K562 (cell line): ENCODE measurements around the gene SLC1A2. TPM values are rescaled to one million over a fixed set of nuclear protein-coding genes. Genes with fewer than 3 reads are reported as not detected.
A peak's percentile ranks its signal among the peaks of the same experiment; 100 is the strongest.

Experiments
- ATAC-seq: fragments of 200-7000 bp; cut with Tn5 transposase; 3 replicates; pipeline ENCODE4 v1.9.1; 2020; ENCODE audit warnings: moderate library complexity
- BruUV-seq: library from RNA; stranded (reverse); fragments of 400-500 nt; replicated peaks from 2 replicates; lab custom pipeline; 2021; lab: Mats Ljungman, UMichigan
- CTCF ChIA-PET: fragments of 300-600 bp; formaldehyde crosslinking; extraction: SDS; loops from one replicate; lab custom pipeline; 2021; ENCODE audit warnings: low intra/inter-chr PET ratio; lab: Yijun Ruan, JAX
- POLR2A ChIA-PET: fragments of 300-600, 350-650 bp; sonication (Branson Sonifier 250); formaldehyde crosslinking; extraction: SDS; loops from one replicate; lab custom pipeline; 2021; ENCODE audit warnings: antibody characterized with exemption, inconsistent platforms; lab: Yijun Ruan, JAX
- DNase-seq, 4 experiments: peaks; one replicate each; pipeline versions ENCODE4 v3.0.0 to v3.0.0-alpha.2; 2011 to 2018; ENCODE audit warnings: low spot score in 3 of 4, mixed read lengths in 3 of 4; ENCODE audit errors: extremely low read depth in 1 of 4
- FAIRE-seq: peaks from 2 replicates; lab custom pipeline; 2011; peaks lifted over from hg19 to GRCh38; lab: Jason Lieb, UNC
- H2AFZ ChIP-seq: 2 replicates; pipeline ENCODE4 v1.6.0; 2011; ENCODE audit warnings: low read depth, low read length, control low read depth, inconsistent platforms
- H3K27ac ChIP-seq: fragments of 200-600 bp; 3 replicates; pipeline ENCODE4 v1.8.0; 2011; ENCODE audit warnings: low read depth, mild to moderate bottlenecking, control low read depth, inconsistent platforms, low read length, moderate library complexity, mixed read lengths; ENCODE audit errors: extremely low read depth
- H3K27me3 ChIP-seq, 2 experiments: fragments of 300-600 bp in 1 of 2; 2 replicates in 1 of 2; 3 replicates in 1 of 2; pipeline versions ENCODE4 v1.6.0 to v1.8.0; 2011; ENCODE audit warnings: inconsistent platforms in 2 of 2, low read length in 2 of 2, mild to moderate bottlenecking in 1 of 2, mixed read lengths in 1 of 2, moderate library complexity in 1 of 2; ENCODE audit not compliant: control insufficient read depth in 2 of 2, insufficient read depth in 2 of 2
- H3K36me3 ChIP-seq: fragments of 300-600 bp; 3 replicates; pipeline ENCODE4 v1.8.0; 2011; ENCODE audit warnings: mild to moderate bottlenecking, low read length, inconsistent platforms; ENCODE audit not compliant: control insufficient read depth, insufficient read depth
- H3K4me1 ChIP-seq, 2 experiments: fragments of 200-600 bp in 1 of 2; replicated peaks in 1 of 2; 2 replicates in 1 of 2; 3 replicates in 1 of 2; pipeline versions ENCODE4 v1.5.1 to v1.8.0; 2011; ENCODE audit warnings: inconsistent platforms in 2 of 2, low read length in 2 of 2, mild to moderate bottlenecking in 1 of 2, mixed read lengths in 1 of 2, moderate library complexity in 1 of 2; ENCODE audit not compliant: control insufficient read depth in 2 of 2, insufficient read depth in 2 of 2
- H3K4me2 ChIP-seq: 2 replicates; pipeline ENCODE4 v1.6.1; 2011; ENCODE audit warnings: low read length, control low read depth, inconsistent platforms, mixed read lengths; ENCODE audit not compliant: insufficient read depth
- H3K4me3 ChIP-seq: fragments of 200-600 bp; sonication (generic), shearing (Covaris generic); 2 replicates; pipeline ENCODE4 v1.5.1; 2016; ENCODE audit warnings: control low read depth, inconsistent platforms
- H3K79me2 ChIP-seq: fragments of 200-600 bp; 3 replicates; pipeline ENCODE4 v1.8.0; 2011; ENCODE audit warnings: low read length, inconsistent platforms; ENCODE audit not compliant: control insufficient read depth, insufficient read depth
- H3K9ac ChIP-seq, 2 experiments: 2 replicates each; pipeline versions ENCODE4 v1.6.0 to v1.6.1; 2011; ENCODE audit warnings: low read depth in 2 of 2, low read length in 2 of 2, control low read depth in 1 of 2, inconsistent platforms in 1 of 2, mild to moderate bottlenecking in 1 of 2, mixed read lengths in 1 of 2; ENCODE audit not compliant: insufficient read depth in 1 of 2
- H3K9me1 ChIP-seq: one replicate; pipeline ENCODE4 v1.6.0; 2011; ENCODE audit warnings: inconsistent platforms, mild to moderate bottlenecking, low read length, moderate library complexity; ENCODE audit not compliant: control insufficient read depth, insufficient read depth
- H3K9me3 ChIP-seq: replicated peaks from 2 replicates; pipeline ENCODE4 v1.5.1; 2011; ENCODE audit warnings: low read depth, low read length, inconsistent platforms; ENCODE audit not compliant: control insufficient read depth, insufficient read depth
- H4K20me1 ChIP-seq: replicated peaks from 2 replicates; pipeline ENCODE4 v1.6.1; 2011; ENCODE audit warnings: low read length, inconsistent platforms, mixed read lengths; ENCODE audit not compliant: control insufficient read depth, insufficient read depth
- CCAR2 ChIP-seq: fragments of 200-400 bp; formaldehyde crosslinking; IDR thresholded peaks from 2 replicates; pipeline ENCODE4 v1.6.1; 2017; ENCODE audit warnings: mild to moderate bottlenecking, low read depth, low read length
- KLF10 ChIP-seq: fragments of 250-450 bp; sonication (Bioruptor Pico); IDR thresholded peaks from 2 replicates; pipeline ENCODE4 v1.6.1; 2021; ENCODE audit warnings: matching md5 sums
- RAD21 ChIP-seq, 2 experiments: fragments of 250-450 bp in 1 of 2; fragments of 450-650 bp in 1 of 2; sonication (Bioruptor Pico) in 1 of 2; formaldehyde crosslinking in 1 of 2; IDR thresholded peaks in 1 of 2; conservative IDR thresholded peaks in 1 of 2; 2 replicates each; pipeline versions ENCODE4 v1.4.0 to v1.8.0; 2020 to 2022; ENCODE audit warnings: mild to moderate bottlenecking in 2 of 2, moderate library complexity in 1 of 2
- RBM14 ChIP-seq: fragments of 200-400 bp; formaldehyde crosslinking; IDR thresholded peaks from 2 replicates; pipeline ENCODE4 v1.6.1; 2018; ENCODE audit warnings: low read depth, mild to moderate bottlenecking, low read length, moderate library complexity, borderline replicate concordance; ENCODE audit not compliant: insufficient read depth
- RBM22 ChIP-seq: fragments of 200-400 bp; formaldehyde crosslinking; IDR thresholded peaks from 2 replicates; pipeline ENCODE4 v1.6.1; 2018; ENCODE audit warnings: low read length, low read depth; ENCODE audit not compliant: poor library complexity, severe bottlenecking
- RBM25 ChIP-seq: fragments of 200-400 bp; formaldehyde crosslinking; IDR thresholded peaks from 2 replicates; pipeline ENCODE4 v1.6.1; 2018; ENCODE audit warnings: low read length, low read depth, moderate library complexity; ENCODE audit not compliant: severe bottlenecking
- RHOXF2B ChIP-seq: fragments of 250-450 bp; sonication (Bioruptor Pico); conservative IDR thresholded peaks from 2 replicates; pipeline ENCODE4 v1.5.1; 2021
- SMARCA5 ChIP-seq: fragments of 450-650 bp; IDR thresholded peaks from 2 replicates; pipeline ENCODE4 v1.6.1; 2016
- SREBF2 ChIP-seq: sonication (generic); formaldehyde crosslinking; IDR thresholded peaks from 2 replicates; pipeline ENCODE4 v1.4.0; 2020; ENCODE audit warnings: mild to moderate bottlenecking, missing genetic modification reagents
- ZKSCAN1 ChIP-seq: fragments of 150-350 bp; IDR thresholded peaks from 2 replicates; pipeline ENCODE4 v1.6.1; 2016; ENCODE audit warnings: low read depth, low read length
- WGBS: fragments of 100-300 bp; shearing (Covaris generic); methylation state at CpG from one replicate; pipeline ENCODE4 v1.1.6; 2016; ENCODE audit warnings: low coverage, mixed read lengths; ENCODE audit not compliant: insufficient coverage; ENCODE audit errors: missing lambda C conversion rate; 5-methylcytosine and 5-hydroxymethylcytosine counted together
- in situ Hi-C: fragments of 300-500 bp; cut with MboI; formaldehyde crosslinking; loops from 4 replicates; pipeline ENCODE4 v1.15.0; 2018; ENCODE audit warnings: inconsistent platforms, mixed read lengths
- intact Hi-C: fragments of 100-400 bp; cut with micrococcal nuclease; formaldehyde crosslinking; loops from 2 replicates; pipeline ENCODE4 v1.14.2; 2022
- polyA plus RNA-seq, 8 experiments: library from polyadenylated mRNA; depleted of rRNA in 4 of 8; stranded (reverse) in 5 of 8; unstranded in 3 of 8; fragments of >200 nt; fragmentation: Nextera tagmentation in 2 of 8; fragmentation: Illumina TruSeq in 1 of 8; extraction: Ambion mirVana in 2 of 8; extraction: Trizol in 1 of 8; gene quantifications; 2 replicates each; pipeline versions ENCODE4 v1.2.1 to v1.2.3, GENCODE V29; 2011 to 2014; ENCODE audit warnings: inconsistent platforms in 1 of 8, missing spikeins in 1 of 8
- total RNA-seq, 7 experiments: library from RNA; depleted of rRNA in 6 of 7; stranded (reverse); fragments of >200 nt in 6 of 7; fragmentation: Illumina TruSeq in 2 of 7; extraction: Trizol in 2 of 7; gene quantifications; 2 replicates each; pipeline versions ENCODE4 v1.2.1 to v1.2.3, GENCODE V29; 2011 to 2021; ENCODE audit warnings: low replicate concordance in 1 of 7
- TF ChIP-seq, protein P1 (sequence below): fragments of 250-450 bp; sonication (Bioruptor Pico); IDR thresholded peaks from 2 replicates; pipeline ENCODE4 v1.9.0; 2021; ENCODE audit warnings: mild to moderate bottlenecking
- TF ChIP-seq, protein P2 (sequence below), 3 experiments: IDR thresholded peaks in 2 of 3; conservative IDR thresholded peaks in 1 of 3; 2 replicates each; pipeline ENCODE4 v1.5.1; 2011 to 2012; ENCODE audit warnings: low read length in 3 of 3, mild to moderate bottlenecking in 3 of 3, control low read depth in 2 of 3, improper control_type of control experiment in 1 of 3, inconsistent platforms in 1 of 3, low read depth in 1 of 3, mixed read lengths in 1 of 3, moderate library complexity in 1 of 3; ENCODE audit not compliant: insufficient read depth in 2 of 3
- TF ChIP-seq, protein P3 (sequence below): fragments of 450-650 bp; IDR thresholded peaks from 2 replicates; pipeline ENCODE4 v1.6.1; 2018; ENCODE audit not compliant: partially characterized antibody
- TF ChIP-seq, protein P4 (sequence below): fragments of 450-650 bp; formaldehyde crosslinking; conservative IDR thresholded peaks from 2 replicates; pipeline ENCODE4 v1.4.0; 2022; ENCODE audit warnings: mild to moderate bottlenecking, missing genetic modification characterization

SLC1A2 gene
- total and polyA plus RNA-seq, 9 of the 15 experiments (the other 6 are each of a cell fraction or from before 2014, with no cell fraction given): 0.03 to 0.07 (median 0.04) TPM; not detected in 5

DNA sequence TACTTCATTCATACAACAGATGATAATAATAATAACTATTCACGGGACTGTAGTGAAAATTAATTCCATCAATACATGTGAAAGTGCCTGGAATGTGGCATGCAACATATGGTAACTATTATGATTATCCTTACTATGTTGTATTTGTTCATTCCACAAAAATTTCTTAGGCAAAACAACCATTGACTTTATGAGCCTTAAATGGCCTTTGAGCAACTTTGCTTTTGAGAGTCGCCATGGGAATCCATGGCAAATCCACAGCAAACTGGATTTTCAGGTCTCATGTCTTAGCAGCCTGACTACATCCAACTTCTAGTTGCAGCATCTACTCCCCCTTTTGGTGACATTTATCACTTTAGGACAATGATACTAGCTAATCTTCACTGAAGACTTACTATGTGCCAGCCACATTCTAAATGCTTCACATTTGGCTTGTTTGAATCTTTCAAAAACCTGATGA is 56.8 kb downstream of the SLC1A2 start:
- H2AFZ ChIP-seq: no peak overlapping the region
- WGBS: 3% methylated on average over 2 of the region's 2 CpGs
- no peak overlapping the region for H3K4me3 ChIP-seq
- H3K36me3 ChIP-seq: no peaks in the 10 kb centered on the region
- intact Hi-C loops: no loop called here
- FAIRE-seq (peak; percentile 51), ATAC-seq (no peak), DNase-seq (peak in 1 of 4 experiments; percentile 15)
- ChIA-PET CTCF (no interaction called here), POLR2A (no interaction called here)
- no peaks in the 10 kb centered on the region; a peak in 1 of 5 replicates for H3K4me1 ChIP-seq
- BruUV-seq: no TSS peak
- no peak overlapping the region for H3K27ac ChIP-seq
- H3K9me3 ChIP-seq: no peaks in the 10 kb centered on the region
- in situ Hi-C loops: no loop called here
- H4K20me1 ChIP-seq: no peaks in the 10 kb centered on the region
- H3K79me2 ChIP-seq: no peaks in the 10 kb centered on the region
- H3K4me2 ChIP-seq: no peak overlapping the region
- no peak overlapping the region for H3K9ac ChIP-seq
- TF ChIP-seq KLF10 (CRISPR knock-in tag) (no peak), RAD21 (CRISPR knock-in tag; conservative IDR thresholded peaks at IDR 0.05 in 1 of 2, IDR thresholded peaks at IDR 0.05 in 1 of 2) (peak; percentile 25 to 61; a peak in 3 of 4 replicates), RHOXF2B (CRISPR knock-in tag) (no peak), RBM14 (no peak), CCAR2 (no peak), RBM22 (no peak), SREBF2 (no peak), RBM25 (no peak), ZKSCAN1 (peak; percentile 81; the same call in 1 of the 2 replicates), SMARCA5 (no peak)
- TF ChIP-seq, protein P1, sequence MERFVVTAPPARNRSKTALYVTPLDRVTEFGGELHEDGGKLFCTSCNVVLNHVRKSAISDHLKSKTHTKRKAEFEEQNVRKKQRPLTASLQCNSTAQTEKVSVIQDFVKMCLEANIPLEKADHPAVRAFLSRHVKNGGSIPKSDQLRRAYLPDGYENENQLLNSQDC (CRISPR knock-in tag): no peak
- TF ChIP-seq, protein P2, sequence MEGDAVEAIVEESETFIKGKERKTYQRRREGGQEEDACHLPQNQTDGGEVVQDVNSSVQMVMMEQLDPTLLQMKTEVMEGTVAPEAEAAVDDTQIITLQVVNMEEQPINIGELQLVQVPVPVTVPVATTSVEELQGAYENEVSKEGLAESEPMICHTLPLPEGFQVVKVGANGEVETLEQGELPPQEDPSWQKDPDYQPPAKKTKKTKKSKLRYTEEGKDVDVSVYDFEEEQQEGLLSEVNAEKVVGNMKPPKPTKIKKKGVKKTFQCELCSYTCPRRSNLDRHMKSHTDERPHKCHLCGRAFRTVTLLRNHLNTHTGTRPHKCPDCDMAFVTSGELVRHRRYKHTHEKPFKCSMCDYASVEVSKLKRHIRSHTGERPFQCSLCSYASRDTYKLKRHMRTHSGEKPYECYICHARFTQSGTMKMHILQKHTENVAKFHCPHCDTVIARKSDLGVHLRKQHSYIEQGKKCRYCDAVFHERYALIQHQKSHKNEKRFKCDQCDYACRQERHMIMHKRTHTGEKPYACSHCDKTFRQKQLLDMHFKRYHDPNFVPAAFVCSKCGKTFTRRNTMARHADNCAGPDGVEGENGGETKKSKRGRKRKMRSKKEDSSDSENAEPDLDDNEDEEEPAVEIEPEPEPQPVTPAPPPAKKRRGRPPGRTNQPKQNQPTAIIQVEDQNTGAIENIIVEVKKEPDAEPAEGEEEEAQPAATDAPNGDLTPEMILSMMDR (IDR thresholded peaks at IDR 0.05 in 2 of 3, conservative IDR thresholded peaks at IDR 0.05 in 1 of 3; ENCODE audit: insufficient read depth in 2 of 3, low read depth in 1 of 3, low read length in 3 of 3): peak in 2 of 3 experiments; percentile 18 to 27; a peak in 1 of 6 replicates
- TF ChIP-seq, protein P3, sequence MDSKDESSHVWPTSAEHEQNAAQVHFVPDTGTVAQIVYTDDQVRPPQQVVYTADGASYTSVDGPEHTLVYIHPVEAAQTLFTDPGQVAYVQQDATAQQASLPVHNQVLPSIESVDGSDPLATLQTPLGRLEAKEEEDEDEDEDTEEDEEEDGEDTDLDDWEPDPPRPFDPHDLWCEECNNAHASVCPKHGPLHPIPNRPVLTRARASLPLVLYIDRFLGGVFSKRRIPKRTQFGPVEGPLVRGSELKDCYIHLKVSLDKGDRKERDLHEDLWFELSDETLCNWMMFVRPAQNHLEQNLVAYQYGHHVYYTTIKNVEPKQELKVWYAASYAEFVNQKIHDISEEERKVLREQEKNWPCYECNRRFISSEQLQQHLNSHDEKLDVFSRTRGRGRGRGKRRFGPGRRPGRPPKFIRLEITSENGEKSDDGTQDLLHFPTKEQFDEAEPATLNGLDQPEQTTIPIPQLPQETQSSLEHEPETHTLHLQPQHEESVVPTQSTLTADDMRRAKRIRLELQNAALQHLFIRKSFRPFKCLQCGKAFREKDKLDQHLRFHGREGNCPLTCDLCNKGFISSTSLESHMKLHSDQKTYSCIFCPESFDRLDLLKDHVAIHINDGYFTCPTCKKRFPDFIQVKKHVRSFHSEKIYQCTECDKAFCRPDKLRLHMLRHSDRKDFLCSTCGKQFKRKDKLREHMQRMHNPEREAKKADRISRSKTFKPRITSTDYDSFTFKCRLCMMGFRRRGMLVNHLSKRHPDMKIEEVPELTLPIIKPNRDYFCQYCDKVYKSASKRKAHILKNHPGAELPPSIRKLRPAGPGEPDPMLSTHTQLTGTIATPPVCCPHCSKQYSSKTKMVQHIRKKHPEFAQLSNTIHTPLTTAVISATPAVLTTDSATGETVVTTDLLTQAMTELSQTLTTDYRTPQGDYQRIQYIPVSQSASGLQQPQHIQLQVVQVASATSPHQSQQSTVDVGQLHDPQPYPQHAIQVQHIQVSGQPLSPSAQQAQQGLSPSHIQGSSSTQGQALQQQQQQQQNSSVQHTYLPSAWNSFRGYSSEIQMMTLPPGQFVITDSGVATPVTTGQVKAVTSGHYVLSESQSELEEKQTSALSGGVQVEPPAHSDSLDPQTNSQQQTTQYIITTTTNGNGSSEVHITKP: no peak
- TF ChIP-seq, protein P4, sequence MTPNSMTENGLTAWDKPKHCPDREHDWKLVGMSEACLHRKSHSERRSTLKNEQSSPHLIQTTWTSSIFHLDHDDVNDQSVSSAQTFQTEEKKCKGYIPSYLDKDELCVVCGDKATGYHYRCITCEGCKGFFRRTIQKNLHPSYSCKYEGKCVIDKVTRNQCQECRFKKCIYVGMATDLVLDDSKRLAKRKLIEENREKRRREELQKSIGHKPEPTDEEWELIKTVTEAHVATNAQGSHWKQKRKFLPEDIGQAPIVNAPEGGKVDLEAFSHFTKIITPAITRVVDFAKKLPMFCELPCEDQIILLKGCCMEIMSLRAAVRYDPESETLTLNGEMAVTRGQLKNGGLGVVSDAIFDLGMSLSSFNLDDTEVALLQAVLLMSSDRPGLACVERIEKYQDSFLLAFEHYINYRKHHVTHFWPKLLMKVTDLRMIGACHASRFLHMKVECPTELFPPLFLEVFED (CRISPR knock-in tag): no peak
- no peaks in the 10 kb centered on the region for H3K9me1 ChIP-seq
- no peaks in the 10 kb centered on the region for H3K27me3 ChIP-seq
